C4-2B (cell line): ENCODE data around the gene WDR72.

ENCODE experiments used
- CTCF ChIP-seq: fragments of 450-650 bp; conservative IDR thresholded peaks from 2 replicates; pipeline ENCODE4 v1.5.1; 2017; ENCODE audit warnings: mild to moderate bottlenecking
- ZFX ChIP-seq: fragments of 450-650 bp; IDR thresholded peaks from 2 replicates; pipeline ENCODE4 v1.6.1; 2017

GRCh38 chr15:53470743-53471142 lies 288.7 kb downstream of the WDR72 start:
- no peak for TF ChIP-seq CTCF
- TF ChIP-seq ZFX: no peak
